Cardiac atrium fibroblast (primary cell): Measurements from ENCODE around the gene CMPK1. TPM values are rescaled to one million over a fixed set of nuclear protein-coding genes. Genes with fewer than 3 reads are reported as not detected.

Experiments used
- total RNA-seq: library from RNA; depleted of rRNA; stranded (reverse); fragments of >200 nt; gene quantifications from 2 replicates; pipeline ENCODE4 v1.2.3, GENCODE V29; 2015

CMPK1 gene, protein sequence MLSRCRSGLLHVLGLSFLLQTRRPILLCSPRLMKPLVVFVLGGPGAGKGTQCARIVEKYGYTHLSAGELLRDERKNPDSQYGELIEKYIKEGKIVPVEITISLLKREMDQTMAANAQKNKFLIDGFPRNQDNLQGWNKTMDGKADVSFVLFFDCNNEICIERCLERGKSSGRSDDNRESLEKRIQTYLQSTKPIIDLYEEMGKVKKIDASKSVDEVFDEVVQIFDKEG
- 77.6 and 92.0 TPM in 2 replicates for total RNA-seq

DNA sequence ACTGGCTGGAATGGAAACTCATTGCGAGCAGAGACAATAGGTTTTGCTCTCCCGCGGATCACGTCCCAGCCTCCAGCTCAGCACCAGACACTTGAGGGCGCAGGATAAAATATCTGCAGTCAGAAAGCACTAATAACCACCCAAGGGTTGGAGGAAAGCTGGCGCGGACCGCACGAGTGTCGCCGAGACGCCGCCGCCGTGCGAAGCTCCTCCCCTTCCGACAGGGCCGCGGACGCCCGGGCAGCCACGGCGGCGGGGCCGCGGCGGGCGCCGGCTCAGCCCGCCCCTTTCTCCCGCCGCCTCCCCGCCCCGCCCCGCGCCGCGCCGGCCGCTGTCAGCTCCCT is at the start of gene CMPK1:
TSS of gene CMPK1 (plus strand) at position 213 of the 344 bp plus-strand sequence. CDS start 156 bp downstream, outside the sequence.

DNA sequence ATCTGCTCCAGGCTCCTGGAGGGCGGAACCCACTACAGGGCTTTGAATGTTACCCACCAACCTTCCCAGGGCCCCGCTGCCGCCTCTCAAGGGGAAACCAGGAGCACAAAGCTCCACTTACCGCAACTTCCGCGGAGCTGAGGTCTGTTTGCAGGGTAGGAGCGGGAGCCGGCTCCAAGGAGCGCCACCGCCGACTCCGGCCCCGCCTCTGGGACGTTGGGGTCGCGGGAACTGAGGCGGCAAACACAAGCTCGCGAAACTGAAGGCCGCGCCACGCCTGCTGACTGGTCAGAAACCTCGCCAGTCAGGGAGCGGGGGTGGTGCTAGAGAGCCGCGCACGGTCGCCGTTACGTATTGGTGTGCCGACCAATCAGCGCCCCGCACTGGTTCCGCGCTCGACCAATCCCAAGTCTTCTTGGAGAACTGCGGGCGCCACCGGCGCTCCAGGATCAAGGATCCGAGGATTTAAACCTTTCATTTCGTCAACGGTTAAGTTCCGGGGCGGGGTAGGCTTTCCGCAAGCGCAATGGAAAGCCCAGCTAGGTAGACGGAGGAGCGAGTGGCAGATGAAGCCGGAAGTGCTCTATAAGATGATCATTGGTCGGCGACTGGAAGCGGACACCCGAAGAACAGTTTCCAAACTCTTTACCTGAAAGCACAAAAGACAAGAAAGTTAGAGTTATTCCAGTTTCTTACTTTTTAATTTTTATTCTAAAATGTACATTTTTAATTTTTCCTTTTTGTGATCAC is 19.5 kb upstream of the CMPK1 start, which contains the start of gene STIL:
TSS of gene STIL (minus strand) at position 233 of the 750 bp plus-strand sequence. CDS start 3,828 bp downstream, outside the sequence.

GRCh38 chr1:47415728-47416318 is 82.2 kb downstream of the CMPK1 start, which contains the start of gene FOXE3:
Gene FOXE3, plus strand, starts transcription at chr1:47416285. Its CDS starts 31 bp downstream, at chr1:47416316.

Other genes starting within 250 kb of the CMPK1 start
- gene CYP4A22, start 196.3 kb upstream of the CMPK1 start, total RNA-seq, result not detected in 2 replicates
- gene PDZK1IP1, start 143.8 kb upstream of the CMPK1 start, total RNA-seq, result 3.4 and 4.4 TPM in 2 replicates
- gene TAL1, start 101.6 kb upstream of the CMPK1 start, total RNA-seq, result 0.16 and 0.36 TPM in 2 replicates
- 3.7 and 4.9 TPM in 2 replicates for gene STIL, start 19.6 kb upstream of the CMPK1 start, total RNA-seq
- not detected in 2 replicates for gene FOXE3, start 82.5 kb downstream of the CMPK1 start, total RNA-seq
- gene FOXD2, start 104.3 kb downstream of the CMPK1 start, total RNA-seq, result 0.18 and 0.49 TPM in 2 replicates